GM10266 (cell line): ENCODE measurements around the gene ELMOD3.
"Not testable (repeated sequence)": the region's sequence is repeated elsewhere in the genome, so short reads cannot be mapped to it uniquely, and the experiment has no call there.

Experiments used
- DNase-seq: peaks from one replicate; pipeline ENCODE4 v3.0.0; 2012; ENCODE audit errors: extremely low spot score
- CTCF ChIP-seq: IDR thresholded peaks from 2 replicates; pipeline ENCODE4 v1.5.1; 2012; ENCODE audit warnings: mild to moderate bottlenecking, low read depth; ENCODE audit not compliant: control insufficient read depth, insufficient read depth; ENCODE audit errors: missing control alignments

Gene ELMOD3

GRCh38 chr2:85353876-85354285 is 688 bp upstream of the ELMOD3 start:
- TF ChIP-seq CTCF = no peak
- no peak for DNase-seq

- no peak for TF ChIP-seq CTCF
- no peak for DNase-seq
These were observed 473 bp downstream of the ELMOD3 start for GRCh38 chr2:85355073-85355410.

- no peak for TF ChIP-seq CTCF
- no peak for DNase-seq
These were observed 952 bp downstream of the ELMOD3 start for GRCh38 chr2:85355521-85355920.

- no peak for DNase-seq
- TF ChIP-seq CTCF = no peak
These were observed 1.6 kb downstream of the ELMOD3 start for GRCh38 chr2:85356186-85356585.

GRCh38 chr2:85357736-85358135 is 3.2 kb downstream of the ELMOD3 start:
- TF ChIP-seq CTCF = no peak
- DNase-seq = no peak

GRCh38 chr2:85362653-85363387 is 8.3 kb downstream of the ELMOD3 start:
- DNase-seq = not testable (repeated sequence)

GRCh38 chr2:85367180-85367579 is 12.6 kb downstream of the ELMOD3 start:
- no peak for TF ChIP-seq CTCF
- no peak for DNase-seq

- DNase-seq = no peak
- no peak for TF ChIP-seq CTCF
These were observed 14.4 kb downstream of the ELMOD3 start for GRCh38 chr2:85368921-85369320.
